Dedifferentiated amniotic fluid mesenchymal stem cell (primary cell): Measurements from ENCODE around the gene NUSAP1.
"Not testable (repeated sequence)": the region's sequence is repeated elsewhere in the genome, so short reads cannot be mapped to it uniquely, and the experiment has no call there.

Experiments
- DNase-seq: peaks from one replicate; pipeline ENCODE4 v3.0.0-alpha.2; 2016; ENCODE audit errors: extremely low spot score

NUSAP1 gene

DNA sequence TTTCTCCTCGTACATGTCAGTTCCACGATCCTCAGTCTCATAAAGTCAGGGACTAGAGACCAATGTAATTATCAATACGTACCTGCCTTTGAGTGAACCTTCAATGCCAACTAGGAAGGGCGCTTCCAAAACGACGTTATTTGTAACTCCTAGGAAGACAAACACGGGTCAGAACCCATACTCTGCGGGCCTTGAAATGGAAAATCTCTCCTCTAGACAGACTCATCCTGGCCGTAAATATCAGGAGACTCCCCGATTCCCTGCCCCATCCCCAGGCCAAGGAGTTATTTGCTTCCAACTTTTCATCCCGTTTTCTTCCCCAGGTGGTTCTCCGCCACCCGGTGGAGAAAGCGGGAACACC is 868 bp upstream of the NUSAP1 start:
- DNase-seq = peak; percentile 51

DNA sequence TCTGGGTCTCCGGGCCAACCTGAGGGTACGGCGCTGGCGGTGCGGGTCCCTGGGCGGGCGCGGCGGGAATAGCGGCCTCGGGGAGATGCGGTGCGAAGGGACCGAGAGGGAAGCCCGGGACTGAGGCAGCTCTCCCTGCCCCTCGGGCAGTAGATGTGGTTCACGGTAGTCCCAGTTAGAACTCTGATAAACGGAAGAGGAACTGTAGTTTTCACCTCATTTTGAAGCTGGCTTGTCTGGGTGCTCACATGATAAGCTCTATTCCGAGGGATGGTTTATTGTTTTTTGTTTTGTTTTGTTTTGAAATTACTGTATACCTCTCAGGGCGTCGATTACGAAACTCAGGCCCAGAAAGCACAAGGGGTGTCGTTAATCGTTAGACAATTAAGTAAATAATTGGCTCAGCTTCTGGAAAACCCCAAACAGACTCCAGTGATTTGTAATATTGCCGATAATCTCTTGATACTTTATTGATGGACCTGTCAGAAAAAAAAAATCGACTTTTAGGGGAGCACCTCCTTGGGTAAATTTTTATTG is 413 bp downstream of the NUSAP1 start:
- no peak for DNase-seq

DNA sequence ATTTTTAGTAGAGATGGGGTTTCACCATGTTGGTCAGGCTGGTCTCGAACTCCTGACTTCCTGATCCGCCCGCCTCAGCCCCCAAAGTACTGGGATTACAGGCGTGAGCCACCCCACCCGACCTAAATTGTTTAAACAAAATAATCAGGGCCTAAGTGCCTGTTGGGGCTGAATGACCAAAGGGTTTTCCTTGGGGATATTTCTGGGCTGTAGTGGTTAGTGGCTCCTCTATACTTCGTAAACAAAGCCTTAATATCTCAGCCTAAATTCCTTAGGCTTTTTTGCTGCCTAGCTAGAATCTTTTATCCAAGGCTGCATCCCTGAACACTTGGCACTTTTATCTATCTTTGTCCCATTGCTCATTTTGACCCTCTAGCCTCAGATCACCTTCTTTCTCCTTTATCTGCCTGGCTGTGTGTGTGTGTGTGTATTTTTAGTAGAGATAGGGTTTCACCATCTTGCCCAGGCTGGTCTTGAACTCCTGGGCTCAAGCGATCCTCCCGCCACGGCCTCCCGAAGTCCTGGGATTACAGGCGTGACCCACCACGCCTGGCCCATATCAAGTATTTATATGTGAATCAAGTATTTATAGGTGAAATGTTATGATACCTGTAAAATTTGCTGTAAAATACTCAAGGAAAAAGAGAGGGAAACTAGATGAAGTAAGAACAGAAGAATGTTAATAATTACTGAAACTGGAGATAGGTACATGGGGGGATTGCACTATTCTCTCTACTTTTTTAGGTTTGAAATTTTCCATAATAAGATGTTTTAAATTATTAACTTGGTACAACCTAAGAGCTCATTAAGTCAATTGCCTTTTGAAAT is 1.8 kb downstream of the NUSAP1 start:
- no peak for DNase-seq

DNA sequence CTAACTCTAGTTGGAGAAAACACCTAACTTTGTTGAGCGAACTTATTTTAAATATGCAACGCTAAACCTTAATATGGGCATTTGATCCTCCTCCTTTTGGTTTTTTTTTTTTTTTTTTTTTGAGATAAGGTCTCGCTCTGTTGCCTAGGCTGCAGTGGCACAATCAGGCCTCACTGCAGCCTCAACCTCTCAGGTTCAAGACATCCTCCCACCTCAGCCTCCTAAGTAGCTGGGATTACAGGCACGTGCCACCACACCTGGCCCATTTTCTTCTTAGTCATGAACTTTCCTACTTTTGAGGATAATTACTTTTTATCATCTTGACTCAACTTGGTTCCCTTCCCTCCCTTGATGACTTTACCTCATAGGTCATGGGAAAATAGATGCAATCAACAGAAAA is 3.9 kb downstream of the NUSAP1 start:
- DNase-seq = no peak

DNA sequence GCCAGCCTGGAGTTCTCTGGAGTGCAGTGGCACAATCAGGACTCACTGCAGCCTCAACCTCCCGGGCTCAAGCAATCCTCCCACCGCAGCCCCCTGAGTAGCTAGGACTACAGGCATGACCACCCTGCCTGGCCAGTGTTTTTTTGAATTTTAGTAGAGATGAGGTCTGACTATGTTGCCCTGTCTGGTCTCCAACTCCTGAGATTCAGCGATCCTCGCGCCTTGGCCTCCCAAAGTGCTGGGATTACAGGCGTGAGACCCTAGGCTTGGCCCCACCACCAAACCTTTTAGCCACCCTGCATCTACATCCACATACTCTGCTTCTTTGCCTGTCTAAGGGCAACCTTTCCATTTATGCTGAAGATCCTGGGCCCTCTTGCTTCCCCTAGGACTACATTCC is 4.4 kb downstream of the NUSAP1 start:
- no peak for DNase-seq

DNA sequence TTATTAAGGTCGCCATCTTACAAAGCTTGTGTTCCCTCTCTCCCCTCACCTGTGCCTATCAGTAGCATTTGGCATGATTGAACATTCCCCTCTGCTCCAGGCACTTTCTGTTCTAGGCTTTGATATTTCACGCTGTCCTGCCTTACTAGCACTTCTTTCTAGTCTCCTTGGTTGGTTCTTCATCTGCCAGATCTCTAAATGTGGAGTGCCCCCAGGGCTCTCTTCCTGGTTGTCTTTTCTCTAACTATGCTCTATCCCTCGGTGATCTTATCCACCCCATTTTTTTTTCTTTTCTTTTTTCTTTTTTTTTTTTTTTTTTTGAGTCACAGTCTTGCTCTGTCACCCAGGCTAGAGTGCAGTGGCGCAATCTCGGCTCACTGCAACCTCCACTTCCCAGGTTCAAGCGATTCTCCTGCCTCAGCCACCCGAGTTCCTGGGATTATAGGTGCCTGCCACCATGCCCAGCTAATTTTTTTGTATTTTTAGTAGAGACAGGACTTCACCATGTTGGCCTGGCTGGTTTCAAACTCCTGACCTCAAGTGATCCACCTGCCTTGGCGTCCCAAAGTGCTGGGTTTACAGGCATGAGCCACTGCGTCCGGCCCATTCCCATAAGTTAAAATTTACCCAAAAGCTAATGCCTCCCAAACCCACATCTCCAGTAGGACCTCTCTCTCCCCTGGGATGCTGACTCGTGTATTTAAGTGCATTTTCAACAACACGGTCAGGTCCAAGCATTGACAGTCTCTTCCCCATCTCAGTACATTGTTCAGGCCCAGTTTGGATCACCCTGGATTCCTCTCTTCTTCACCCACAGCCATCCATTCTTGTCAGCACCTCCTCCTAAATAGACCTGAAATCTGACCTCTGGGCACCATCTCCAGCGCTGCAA is 5.2 kb downstream of the NUSAP1 start:
- no peak for DNase-seq

DNA sequence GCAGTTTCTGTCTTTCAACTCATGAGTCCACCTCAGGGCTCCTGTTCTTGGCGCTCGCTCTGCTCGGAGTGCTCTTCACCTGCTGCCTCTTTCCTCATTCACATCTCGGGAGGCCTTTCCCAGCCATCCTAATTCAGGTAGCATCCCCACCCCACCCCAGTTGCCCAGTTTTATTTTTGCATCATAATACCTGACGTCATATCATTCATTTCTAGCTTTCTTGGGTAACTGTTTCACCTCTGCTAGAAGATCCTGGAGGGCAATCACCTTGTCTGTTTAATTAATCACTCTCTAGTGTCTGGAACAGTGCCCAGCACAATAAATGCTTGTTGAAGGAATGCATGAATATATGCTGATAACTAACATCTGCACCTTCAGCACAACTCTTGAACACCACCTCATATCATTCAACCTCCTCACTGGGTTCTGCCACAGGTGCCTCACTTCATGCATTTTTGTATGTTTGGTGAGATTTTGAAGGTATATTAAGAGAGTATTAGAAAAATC is 7.6 kb downstream of the NUSAP1 start:
- DNase-seq = no peak

DNA sequence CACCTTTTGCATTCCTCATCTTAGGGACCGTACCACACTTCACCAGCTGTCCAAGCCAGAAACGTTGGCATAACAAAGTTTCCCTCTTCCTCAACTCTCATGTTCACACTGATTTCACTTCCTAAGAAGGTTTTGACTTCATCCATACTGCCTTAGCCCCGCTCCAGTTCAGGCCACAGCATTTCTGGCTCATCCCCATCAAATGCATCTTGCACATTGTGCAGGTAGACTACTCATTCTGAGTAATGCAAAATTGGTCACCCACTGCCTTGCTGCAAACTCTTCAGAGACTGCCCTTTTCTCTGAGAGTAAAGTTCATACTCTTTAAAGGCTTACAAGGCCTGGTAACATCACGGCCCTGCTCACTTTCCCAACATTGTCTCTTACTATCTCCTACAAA is 8.8 kb downstream of the NUSAP1 start:
- DNase-seq = no peak

DNA sequence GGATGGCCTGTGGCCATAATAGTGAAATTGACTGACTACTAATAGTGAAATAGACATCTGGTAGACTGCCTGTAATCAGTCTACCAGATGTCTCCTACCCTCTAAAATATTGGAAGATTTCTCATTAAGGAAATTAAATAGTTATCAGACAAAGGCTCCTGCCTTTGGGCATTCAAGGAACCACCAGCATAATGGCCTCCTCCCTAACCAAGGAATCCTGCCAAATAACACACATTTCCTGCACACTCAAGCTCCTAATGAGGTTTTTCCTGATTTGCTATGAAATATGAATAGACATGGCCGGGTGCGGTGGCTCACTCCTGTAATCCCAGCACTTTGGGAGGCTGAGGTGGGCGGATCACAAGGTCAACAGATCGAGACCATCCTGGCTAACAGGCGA is 14.6 kb downstream of the NUSAP1 start:
- no peak for DNase-seq

DNA sequence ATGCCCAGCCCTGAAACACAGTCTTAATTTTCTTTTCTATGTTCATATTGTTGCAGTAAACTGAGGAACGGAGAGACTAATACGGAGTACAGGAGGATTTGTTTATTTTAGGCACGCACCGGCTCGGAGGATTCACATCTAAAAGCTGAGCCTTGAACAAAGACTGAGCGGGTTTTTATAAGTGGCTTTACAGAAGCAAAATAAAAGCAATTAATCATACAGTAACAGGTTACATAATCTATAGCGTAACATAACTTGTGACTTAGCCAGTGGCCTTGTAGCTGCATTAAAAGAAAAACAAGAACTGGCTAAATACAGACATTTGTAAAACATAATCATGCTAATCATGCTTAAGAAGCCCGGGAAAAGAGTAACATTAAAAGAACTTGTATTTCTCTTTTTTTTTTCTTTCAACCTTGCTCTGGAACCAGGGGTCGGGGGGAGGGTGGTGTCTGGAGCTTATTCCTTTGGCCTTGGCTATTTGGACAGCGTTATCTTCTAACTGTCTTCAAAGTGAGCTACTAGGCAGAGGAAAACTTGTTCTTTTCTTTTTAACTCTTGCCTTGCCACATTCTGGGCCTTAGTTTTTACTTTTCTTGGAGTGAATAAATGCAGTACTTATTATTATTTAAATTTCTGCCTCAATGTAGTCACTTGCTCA is 17.5 kb downstream of the NUSAP1 start:
- no peak for DNase-seq

DNA sequence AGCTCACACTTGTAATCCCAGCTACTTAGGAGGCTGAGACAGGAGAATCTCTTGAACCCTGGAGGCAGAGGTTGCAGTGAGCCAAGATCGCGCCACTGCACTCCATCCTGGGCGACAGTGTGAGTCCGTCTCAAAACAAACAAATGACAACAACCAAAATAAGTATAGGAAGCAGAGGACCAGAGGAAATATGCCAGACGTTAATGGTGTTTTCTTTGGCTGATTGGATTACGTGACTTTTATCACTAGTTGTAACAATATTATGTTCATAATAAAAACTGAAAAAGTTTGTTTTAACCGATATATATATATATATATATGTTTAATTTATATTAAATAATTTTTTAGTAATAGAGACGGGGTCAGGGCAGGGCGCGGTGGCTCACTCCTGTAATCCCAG is 21.7 kb downstream of the NUSAP1 start:
- no peak for DNase-seq

DNA sequence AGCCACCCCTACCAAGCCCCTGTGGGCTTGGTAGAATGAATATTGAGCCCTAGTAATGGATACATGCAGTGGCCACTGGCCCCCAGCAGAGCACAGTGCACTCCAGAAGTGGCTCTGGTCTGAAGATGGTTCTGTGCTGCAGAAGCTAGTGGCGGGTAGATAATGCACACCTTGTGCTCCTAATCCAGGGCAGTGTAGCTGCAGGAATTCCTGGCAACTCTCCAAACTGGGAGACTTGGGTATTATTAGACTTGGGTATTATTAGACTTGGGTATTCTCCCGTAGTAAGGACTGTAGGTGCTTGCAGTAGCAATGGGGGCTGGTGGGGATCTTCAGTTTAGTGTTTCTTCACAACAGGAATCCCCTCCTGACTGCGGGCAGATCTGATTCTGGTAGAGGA is 34.7 kb downstream of the NUSAP1 start:
- no peak for DNase-seq

DNA sequence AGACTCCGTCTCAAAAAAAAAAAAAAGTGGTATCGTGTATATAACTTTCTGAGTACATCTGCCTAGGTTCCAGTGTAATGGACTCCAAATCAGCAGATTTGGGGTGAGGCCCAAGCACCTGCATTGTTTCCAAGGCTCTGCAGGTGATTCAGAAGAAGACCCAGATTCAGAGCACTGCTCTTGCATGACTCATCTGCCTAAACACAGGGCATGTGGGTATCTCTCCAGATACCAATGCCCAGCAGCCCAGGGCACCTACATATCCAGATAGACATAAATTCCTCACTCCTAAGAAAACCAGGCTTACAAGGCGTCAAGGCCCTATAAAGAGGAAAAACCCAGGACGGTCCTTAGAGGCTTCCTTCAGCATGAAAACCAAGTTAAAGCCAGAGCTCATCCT is 45.3 kb downstream of the NUSAP1 start:
- no peak for DNase-seq

DNA sequence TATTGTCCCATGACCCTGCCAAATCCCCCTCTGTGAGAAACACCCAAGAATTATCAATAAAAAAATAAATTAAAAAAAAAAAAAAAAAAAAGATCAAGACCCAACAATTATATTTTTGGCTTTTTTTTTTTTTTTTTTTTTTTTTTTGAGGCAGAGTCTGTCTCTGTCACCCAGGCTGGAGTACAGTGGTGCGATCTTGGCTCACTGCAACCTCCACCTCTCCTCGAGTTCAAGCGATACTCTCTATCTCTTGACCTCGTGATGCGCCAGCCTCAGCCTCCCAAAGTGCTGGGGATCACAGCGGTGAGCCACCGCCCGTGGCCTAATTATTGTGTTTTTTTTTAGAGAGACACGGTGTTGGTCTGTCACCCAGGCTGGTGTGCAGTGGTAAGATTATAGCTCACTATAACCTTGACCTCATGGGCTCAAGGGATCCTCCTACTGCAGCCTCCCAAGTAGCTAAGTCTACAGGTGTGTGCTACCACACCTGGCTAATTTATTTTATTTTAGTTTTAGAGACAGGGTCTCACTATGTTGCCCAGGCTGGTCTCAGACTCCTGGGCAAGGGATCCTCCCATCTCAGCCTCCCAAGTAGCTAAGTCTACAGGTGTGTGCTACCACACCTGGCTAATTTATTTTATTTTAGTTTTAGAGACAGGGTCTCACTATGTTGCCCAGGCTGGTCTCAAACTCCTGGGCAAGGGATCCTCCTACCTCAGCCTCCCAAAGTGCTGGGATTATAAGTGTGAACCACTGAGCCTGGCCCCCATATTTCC is 51.5 kb downstream of the NUSAP1 start:
- not testable (repeated sequence) for DNase-seq

DNA sequence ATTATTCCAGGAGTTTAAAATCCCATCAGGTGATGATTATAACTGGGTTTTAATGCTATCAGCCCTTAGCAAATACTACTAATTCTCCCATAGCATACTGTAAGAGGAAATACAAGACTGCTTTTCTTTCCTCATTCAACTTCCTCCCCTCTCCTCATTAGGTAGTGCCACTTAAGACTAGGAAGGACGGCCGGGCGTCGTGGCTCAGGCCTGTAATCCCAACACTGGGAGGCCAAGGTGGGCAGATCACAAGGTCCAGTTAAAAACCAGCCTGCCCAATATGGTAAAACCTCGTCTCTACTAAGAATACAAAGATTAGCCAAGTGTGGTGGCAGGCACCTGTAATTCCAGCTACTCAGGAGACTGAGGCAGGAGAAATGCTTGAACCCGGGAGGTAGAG is 55.0 kb downstream of the NUSAP1 start:
- DNase-seq = no peak

DNA sequence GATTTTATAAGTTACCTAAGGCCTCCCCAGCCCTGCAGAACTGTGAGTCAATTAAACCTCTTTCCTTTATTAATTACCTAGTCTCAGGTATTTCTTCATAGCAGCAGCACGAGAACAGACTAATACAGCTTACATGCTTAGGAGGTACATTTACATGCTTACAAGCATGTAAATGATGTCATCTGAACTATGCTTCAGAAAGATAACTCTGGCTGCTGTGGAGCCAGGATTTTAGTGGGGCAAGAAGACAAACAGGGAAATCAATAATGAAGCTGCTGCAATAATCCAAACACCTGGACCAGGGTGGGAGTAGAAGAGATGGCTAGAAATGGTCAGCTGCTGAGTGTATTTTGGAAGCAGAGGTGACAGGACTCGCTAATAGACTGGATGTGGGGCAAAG is 60.0 kb downstream of the NUSAP1 start:
- DNase-seq = no peak

DNA sequence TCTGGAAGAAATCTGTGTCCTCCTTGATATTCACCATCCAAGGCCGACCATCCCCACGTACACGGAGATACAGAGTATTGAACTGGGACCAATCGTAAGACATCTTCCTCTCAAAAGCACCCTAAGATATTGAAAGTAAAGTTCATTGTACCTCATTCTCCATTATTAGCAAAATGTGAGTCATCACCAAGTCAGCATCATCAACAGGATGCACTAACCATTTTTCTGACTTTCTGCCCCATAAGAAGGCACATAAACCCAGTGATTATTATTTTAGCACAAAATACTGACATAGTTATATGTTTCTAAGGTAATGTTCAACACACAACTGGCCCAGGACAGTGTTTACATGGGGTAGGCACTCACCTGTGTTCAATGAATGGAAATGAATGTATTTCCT is 62.2 kb downstream of the NUSAP1 start:
- no peak for DNase-seq

DNA sequence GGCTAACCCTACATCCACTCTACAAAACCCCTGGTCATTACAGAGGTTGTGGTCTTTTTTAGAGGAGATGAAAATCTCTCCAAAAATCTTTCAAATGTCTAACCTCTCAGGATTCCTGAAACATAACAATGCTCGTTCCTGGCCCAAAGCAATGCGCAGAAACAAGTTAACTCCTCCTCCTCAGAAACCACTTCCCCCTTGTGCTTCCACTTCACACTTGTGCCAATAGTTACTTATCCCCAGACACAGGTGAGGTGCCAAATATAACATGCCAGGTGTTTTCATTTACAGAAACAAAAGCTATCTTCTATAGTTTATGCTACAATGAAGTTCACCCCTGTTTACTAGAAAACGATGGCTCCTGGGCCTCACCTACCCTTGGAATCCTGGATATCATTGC is 63.4 kb downstream of the NUSAP1 start:
- DNase-seq = no peak

DNA sequence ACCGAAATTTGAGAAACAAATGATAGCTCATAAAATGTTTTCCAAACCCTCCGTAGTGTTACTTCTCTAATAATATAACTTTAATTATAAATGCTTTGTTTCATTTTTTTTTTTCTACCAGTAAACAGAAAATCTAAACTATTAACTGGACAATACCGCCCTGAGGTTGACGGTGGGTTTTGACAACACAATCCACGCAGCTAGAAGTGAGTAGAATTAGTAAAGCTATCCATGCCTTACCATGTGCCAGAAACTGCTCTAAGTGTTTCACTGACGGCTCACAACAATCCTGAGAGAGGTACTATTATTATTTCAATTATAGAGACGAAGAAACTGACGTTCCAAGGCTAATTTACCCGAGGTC is 69.2 kb downstream of the NUSAP1 start:
- no peak for DNase-seq

DNA sequence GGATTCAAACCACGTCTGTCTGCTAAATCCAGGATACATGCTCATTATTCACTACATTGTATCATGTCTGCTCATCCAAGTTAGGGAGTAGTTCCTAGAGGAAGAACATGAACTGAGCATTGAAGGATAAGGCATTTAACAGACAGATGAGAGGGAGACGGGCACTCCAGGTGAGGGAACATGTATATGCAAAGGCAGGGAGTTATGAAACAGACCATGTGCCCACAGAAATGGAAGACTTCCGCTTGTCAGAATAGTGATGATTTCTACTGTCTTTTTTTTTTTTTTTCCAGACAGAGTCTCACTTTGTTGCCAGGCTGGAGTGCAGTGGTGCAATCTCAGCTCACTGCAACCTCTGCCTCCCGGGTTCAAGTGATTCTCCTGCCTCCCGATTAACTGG is 74.7 kb downstream of the NUSAP1 start:
- no peak for DNase-seq

DNA sequence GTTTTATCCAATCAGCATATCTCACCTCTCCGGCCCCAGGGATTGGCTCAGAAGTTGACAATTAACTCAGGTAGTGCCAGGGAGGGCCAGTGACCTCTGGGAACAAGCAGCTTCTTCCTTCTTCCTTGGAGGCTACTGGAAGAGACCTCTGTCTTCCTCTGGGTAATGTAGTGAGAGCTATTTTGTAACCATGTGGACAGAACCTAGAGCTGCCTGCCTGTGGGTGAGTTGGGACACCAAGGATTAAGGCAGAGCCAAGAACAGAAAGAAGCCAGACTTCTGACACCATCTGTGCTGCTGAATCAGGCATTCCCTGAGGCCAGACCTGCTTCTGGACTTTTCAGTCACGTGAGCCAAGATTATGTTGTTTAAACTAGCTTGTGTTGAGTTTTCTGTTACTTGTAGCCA is 75.6 kb downstream of the NUSAP1 start:
- peak; percentile 31 for DNase-seq
